PC-3 (cell line): Measurements from ENCODE around the gene PRRX2. TPM values are rescaled to one million over a fixed set of nuclear protein-coding genes. Genes with fewer than 3 reads are reported as not detected.

Experiments used
- ATAC-seq: fragments of 200-7000 bp; cut with Tn5 transposase; 2 replicates; pipeline ENCODE4 v1.9.1; 2020; ENCODE audit warnings: mild to moderate bottlenecking, moderate library complexity
- BruUV-seq: library from RNA; stranded (reverse); fragments of 400-500 nt; replicated peaks from 2 replicates; lab custom pipeline; 2021; lab: Mats Ljungman, UMichigan
- CTCF ChIA-PET: fragments of 300-600 bp; sonication (Branson Sonifier 250); formaldehyde crosslinking; loops from one replicate; lab custom pipeline; 2022; ENCODE audit warnings: antibody characterized with exemption; lab: Charles Lee
- POLR2A ChIA-PET: fragments of 300-600 bp; sonication (Branson Sonifier 250); formaldehyde crosslinking; loops from one replicate; lab custom pipeline; 2022; ENCODE audit warnings: antibody characterized with exemption; ENCODE audit not compliant: unreplicated experiment; lab: Charles Lee
- DNase-seq: peaks from one replicate; pipeline ENCODE4 v3.0.0-alpha.2; 2015
- H2AFZ ChIP-seq: fragments of 300-600 bp; sonication (generic); 2 replicates; pipeline ENCODE4 v1.6.0; 2016; ENCODE audit warnings: antibody characterized with exemption, low read length
- H3F3A ChIP-seq: fragments of 300-600 bp; sonication (generic); one replicate; pipeline ENCODE4 v1.6.0; 2017; ENCODE audit warnings: antibody characterized with exemption, low read length, control low read depth, mild to moderate bottlenecking; ENCODE audit not compliant: unreplicated experiment
- H3K27ac ChIP-seq: fragments of 300-600 bp; sonication (generic); 2 replicates; pipeline ENCODE4 v1.5.1; 2016; ENCODE audit warnings: mild to moderate bottlenecking, low read length
- H3K27me3 ChIP-seq: fragments of 300-600 bp; sonication (generic); 2 replicates; pipeline ENCODE4 v1.6.1; 2016; ENCODE audit warnings: low read length, mixed read lengths
- H3K36me3 ChIP-seq: fragments of 300-600 bp; sonication (generic); 2 replicates; pipeline ENCODE4 v1.6.1; 2016; ENCODE audit warnings: low read depth, mixed run types, low read length, mixed read lengths
- H3K4me1 ChIP-seq: fragments of 300-600 bp; sonication (generic); 2 replicates; pipeline ENCODE4 v1.5.1; 2016; ENCODE audit warnings: low read length; ENCODE audit not compliant: insufficient read depth
- H3K4me2 ChIP-seq: fragments of 300-600 bp; sonication (generic); 2 replicates; pipeline ENCODE4 v1.6.0; 2016; ENCODE audit warnings: low read length
- H3K4me3 ChIP-seq: fragments of 300-600 bp; sonication (generic); 2 replicates; pipeline ENCODE4 v1.5.1; 2016; ENCODE audit warnings: mild to moderate bottlenecking, low read length, mixed read lengths
- H3K79me2 ChIP-seq: fragments of 300-600 bp; sonication (generic); 2 replicates; pipeline ENCODE4 v1.6.1; 2017; ENCODE audit warnings: low read length, mixed read lengths
- H3K9ac ChIP-seq: fragments of 300-600 bp; sonication (generic); 2 replicates; pipeline ENCODE4 v1.6.0; 2016; ENCODE audit warnings: mild to moderate bottlenecking, low read length
- H3K9me2 ChIP-seq: fragments of 300-600 bp; sonication (generic); replicated peaks from 2 replicates; pipeline ENCODE4 v1.6.1; 2016; ENCODE audit warnings: mixed run types, low read length, mixed read lengths
- H3K9me3 ChIP-seq: fragments of 300-600 bp; sonication (generic); 2 replicates; pipeline ENCODE4 v1.6.1; 2016; ENCODE audit warnings: low read length, mixed read lengths
- H4K20me1 ChIP-seq: fragments of 300-600 bp; sonication (generic); 2 replicates; pipeline ENCODE4 v1.6.1; 2016; ENCODE audit warnings: low read length, mixed read lengths
- EZH2 ChIP-seq: fragments of 300-600 bp; sonication (generic); IDR thresholded peaks from one replicate; pipeline ENCODE4 v1.6.1; 2017; ENCODE audit warnings: antibody characterized with exemption, mild to moderate bottlenecking, low read length; ENCODE audit not compliant: unreplicated experiment
- EZH2phosphoT487 ChIP-seq: fragments of 300-600 bp; sonication (generic); IDR thresholded peaks from 2 replicates; pipeline ENCODE4 v1.6.1; 2018; ENCODE audit warnings: mild to moderate bottlenecking, antibody characterized with exemption, low read length, borderline replicate concordance
- intact Hi-C: fragments of 100-400 bp; cut with micrococcal nuclease; formaldehyde crosslinking; loops from 2 replicates; pipeline ENCODE4 v1.9.0; 2023
- total RNA-seq: library from RNA; depleted of rRNA; stranded (reverse); fragments of >200 nt; gene quantifications from 2 replicates; pipeline ENCODE4 v1.2.3, GENCODE V29; 2014
- TF ChIP-seq, protein P1 (sequence below): fragments of 300-600 bp; sonication (generic); conservative IDR thresholded peaks from 2 replicates; pipeline ENCODE4 v1.5.1; 2017; ENCODE audit warnings: antibody characterized with exemption, low read depth, mild to moderate bottlenecking, low read length

Gene PRRX2
- total RNA-seq, 1 experiment from 2014 or later: 0.47 TPM

- H3K36me3 ChIP-seq: no peaks in the 10 kb centered on the region
- no peaks in the 10 kb centered on the region for H3F3A ChIP-seq
- H3K27me3 ChIP-seq: no peaks in the 10 kb centered on the region
- H3K4me2 ChIP-seq: peak overlapping the region; percentile 98
- TF ChIP-seq, protein P1, sequence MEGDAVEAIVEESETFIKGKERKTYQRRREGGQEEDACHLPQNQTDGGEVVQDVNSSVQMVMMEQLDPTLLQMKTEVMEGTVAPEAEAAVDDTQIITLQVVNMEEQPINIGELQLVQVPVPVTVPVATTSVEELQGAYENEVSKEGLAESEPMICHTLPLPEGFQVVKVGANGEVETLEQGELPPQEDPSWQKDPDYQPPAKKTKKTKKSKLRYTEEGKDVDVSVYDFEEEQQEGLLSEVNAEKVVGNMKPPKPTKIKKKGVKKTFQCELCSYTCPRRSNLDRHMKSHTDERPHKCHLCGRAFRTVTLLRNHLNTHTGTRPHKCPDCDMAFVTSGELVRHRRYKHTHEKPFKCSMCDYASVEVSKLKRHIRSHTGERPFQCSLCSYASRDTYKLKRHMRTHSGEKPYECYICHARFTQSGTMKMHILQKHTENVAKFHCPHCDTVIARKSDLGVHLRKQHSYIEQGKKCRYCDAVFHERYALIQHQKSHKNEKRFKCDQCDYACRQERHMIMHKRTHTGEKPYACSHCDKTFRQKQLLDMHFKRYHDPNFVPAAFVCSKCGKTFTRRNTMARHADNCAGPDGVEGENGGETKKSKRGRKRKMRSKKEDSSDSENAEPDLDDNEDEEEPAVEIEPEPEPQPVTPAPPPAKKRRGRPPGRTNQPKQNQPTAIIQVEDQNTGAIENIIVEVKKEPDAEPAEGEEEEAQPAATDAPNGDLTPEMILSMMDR: no peak
- TF ChIP-seq EZH2phosphoT487: no peak
- no peak for TF ChIP-seq EZH2
- no peaks in the 10 kb centered on the region for H3K9me2 ChIP-seq
- peaks cover 4% of the 10 kb centered on the region; the same call in 1 of the 2 replicates for H3K79me2 ChIP-seq
- H2AFZ ChIP-seq: peak overlapping the region; percentile 77
- H3K27ac ChIP-seq: peak overlapping the region; percentile 39
- H3K4me3 ChIP-seq: peak overlapping the region; percentile 82
- ChIA-PET CTCF (no interaction called here), POLR2A (interaction anchor here (0.5 kb wide), 1 partner anchor 38 kb away, joined by 3 read pairs; no protein-coding TSS in a partner anchor)
- peaks cover 42% of the 10 kb centered on the region for H3K4me1 ChIP-seq
- intact Hi-C loops: no loop called here
- no peaks in the 10 kb centered on the region for H3K9me3 ChIP-seq
- H3K9ac ChIP-seq: peak overlapping the region; percentile 81
- peak; percentile 43 for DNase-seq
- TSS peak; percentile 64 for BruUV-seq
- ATAC-seq: peak; percentile 44
- no peaks in the 10 kb centered on the region for H4K20me1 ChIP-seq
Measured at GRCh38 chr9:129751841-129752801, 86.7 kb downstream of the PRRX2 start.

GRCh38 chr9:129752900-129753729, 87.7 kb downstream of the PRRX2 start, which contains the start of gene PTGES:
PTGES (minus strand) TSS chr9:129753042; CDS start chr9:129753012, 30 bp downstream.
- ATAC-seq (peak; percentile 94), DNase-seq (peak; percentile 75)
- no TSS peak for BruUV-seq
- Histone ChIP-seq H3K9ac (peak within 1 kb of the TSS; percentile 81), H3K79me2 (peaks cover 4% of the 10 kb centered on the region; the same call in 1 of the 2 replicates), H3K9me3 (no peaks in the 10 kb centered on the region), H3F3A (no peaks in the 10 kb centered on the region), H3K27me3 (no peaks in the 10 kb centered on the region), H3K4me2 (peak within 1 kb of the TSS; percentile 98), H3K9me2 (no peaks in the 10 kb centered on the region), H3K36me3 (no peaks in the 10 kb centered on the region), H4K20me1 (no peaks in the 10 kb centered on the region), H3K27ac (peak within 1 kb of the TSS; percentile 39), H3K4me1 (peaks cover 41% of the 10 kb centered on the region), H2AFZ (peak within 1 kb of the TSS; percentile 77), H3K4me3 (peak within 1 kb of the TSS; percentile 82)
- TF ChIP-seq, protein P1: no peak
- no peak for TF ChIP-seq EZH2
- TF ChIP-seq EZH2phosphoT487: no peak
- intact Hi-C loops: no loop called here
- ChIA-PET POLR2A (no interaction called here), CTCF (no interaction called here)
